OCI-LY3 (cell line): ENCODE measurements around the gene MSI2.

Experiments used
- H2AFZ ChIP-seq: fragments of 200-600, 300-600 bp; shearing (Covaris generic); 2 replicates; pipeline ENCODE4 v1.6.0; 2014; ENCODE audit warnings: antibody characterized with exemption, low read depth, low read length
- H3K27ac ChIP-seq: fragments of 200-600, 300-600 bp; sonication (generic); 2 replicates; pipeline ENCODE4 v1.5.1; 2014; ENCODE audit warnings: mild to moderate bottlenecking, low read length, moderate library complexity, mixed read lengths
- H3K27me3 ChIP-seq: fragments of 200-600, 300-600 bp; sonication (generic); 2 replicates; pipeline ENCODE4 v1.6.1; 2014; ENCODE audit warnings: low read depth, low read length, mixed read lengths
- H3K36me3 ChIP-seq: fragments of 200-600, 300-600 bp; sonication (generic); replicated peaks from 2 replicates; pipeline ENCODE3; 2014; ENCODE audit warnings: low read depth, low read length, mixed read lengths
- H3K4me1 ChIP-seq: fragments of 300-600, 200-600 bp; sonication (generic); 2 replicates; pipeline ENCODE4 v1.6.1; 2014; ENCODE audit warnings: low read length, mixed read lengths
- H3K4me2 ChIP-seq: fragments of 200-600, 300-600 bp; sonication (generic); 2 replicates; pipeline ENCODE4 v1.6.1; 2014; ENCODE audit warnings: low read length, mixed read lengths
- H3K4me3 ChIP-seq: fragments of 300-600, 200-600 bp; sonication (generic); 2 replicates; pipeline ENCODE4 v1.5.1; 2014; ENCODE audit warnings: antibody characterized with exemption, mild to moderate bottlenecking, low read length, moderate library complexity
- H3K79me2 ChIP-seq: fragments of 300-600, 200-600 bp; shearing (Covaris generic); 2 replicates; pipeline ENCODE4 v1.6.1; 2014; ENCODE audit warnings: mild to moderate bottlenecking, low read length, mixed read lengths
- H3K9ac ChIP-seq: fragments of 300-600, 200-600 bp; shearing (Covaris generic); 2 replicates; pipeline ENCODE4 v1.6.0; 2014; ENCODE audit warnings: mild to moderate bottlenecking, low read length, moderate library complexity
- H3K9me3 ChIP-seq: fragments of 200-600, 300-600 bp; shearing (Covaris generic); 2 replicates; pipeline ENCODE4 v1.6.1; 2014; ENCODE audit warnings: low read length, mixed read lengths; ENCODE audit not compliant: insufficient read depth
- H4K20me1 ChIP-seq: fragments of 200-600, 300-600 bp; sonication (generic); 2 replicates; pipeline ENCODE4 v1.6.1; 2016; ENCODE audit warnings: low read length, mixed read lengths; ENCODE audit not compliant: insufficient read depth
- CTCF ChIP-seq: fragments of 200-600, 300-600 bp; sonication (generic); IDR thresholded peaks from 2 replicates; pipeline ENCODE4 v1.5.1; 2014; ENCODE audit warnings: antibody characterized with exemption, low read length, low read depth
- EZH2phosphoT487 ChIP-seq: fragments of 200-600 bp; shearing (Covaris generic); IDR thresholded peaks from 2 replicates; pipeline ENCODE4 v1.6.1; 2018; ENCODE audit warnings: antibody characterized with exemption, mixed run types, low read depth

MSI2 gene

GRCh38 chr17:57384219-57384618 lies 127.9 kb downstream of the MSI2 start:
- Histone ChIP-seq H3K4me2 (no peak overlapping the region), H3K27me3 (no peaks in the 10 kb centered on the region), H3K9ac (no peak overlapping the region), H3K79me2 (peaks cover 7% of the 10 kb centered on the region; the same call in 1 of the 2 replicates), H3K4me1 (no peaks in the 10 kb centered on the region), H4K20me1 (peaks cover 6% of the 10 kb centered on the region; the same call in 1 of the 2 replicates), H2AFZ (no peak overlapping the region), H3K9me3 (peaks cover 7% of the 10 kb centered on the region; the same call in 1 of the 2 replicates), H3K27ac (no peak overlapping the region), H3K36me3 (peaks cover 23% of the 10 kb centered on the region), H3K4me3 (no peak overlapping the region)
- TF ChIP-seq CTCF, result no peak
- no peak for TF ChIP-seq EZH2phosphoT487

- H3K4me1 ChIP-seq, result no peaks in the 10 kb centered on the region
- no peaks in the 10 kb centered on the region for H3K27me3 ChIP-seq
- H3K79me2 ChIP-seq, result peaks cover 7% of the 10 kb centered on the region; the same call in 1 of the 2 replicates
- H3K4me3 ChIP-seq, result no peak overlapping the region
- TF ChIP-seq CTCF, result no peak
- no peak for TF ChIP-seq EZH2phosphoT487
- H2AFZ ChIP-seq, result no peak overlapping the region
- H3K27ac ChIP-seq, result no peak overlapping the region
- peaks cover 17% of the 10 kb centered on the region; the same call in 1 of the 2 replicates for H4K20me1 ChIP-seq
- peaks cover 23% of the 10 kb centered on the region for H3K36me3 ChIP-seq
- peaks cover 7% of the 10 kb centered on the region; the same call in 1 of the 2 replicates for H3K9me3 ChIP-seq
- no peak overlapping the region for H3K9ac ChIP-seq
- no peak overlapping the region for H3K4me2 ChIP-seq
These were observed 129.7 kb downstream of the MSI2 start for GRCh38 chr17:57385975-57386374.

GRCh38 chr17:57387575-57387974 lies 131.3 kb downstream of the MSI2 start:
- Histone ChIP-seq H3K4me3 (no peak overlapping the region), H3K9me3 (peaks cover 7% of the 10 kb centered on the region; the same call in 1 of the 2 replicates), H4K20me1 (peaks cover 19% of the 10 kb centered on the region; the same call in 1 of the 2 replicates), H3K27me3 (no peaks in the 10 kb centered on the region), H3K4me2 (no peak overlapping the region), H3K9ac (no peak overlapping the region), H2AFZ (no peak overlapping the region), H3K27ac (no peak overlapping the region), H3K36me3 (peaks cover 25% of the 10 kb centered on the region), H3K79me2 (peaks cover 7% of the 10 kb centered on the region; the same call in 1 of the 2 replicates), H3K4me1 (no peaks in the 10 kb centered on the region)
- TF ChIP-seq EZH2phosphoT487 (no peak), CTCF (no peak)

- Histone ChIP-seq H3K4me2 (no peak overlapping the region), H2AFZ (no peak overlapping the region), H3K4me1 (no peaks in the 10 kb centered on the region), H4K20me1 (peaks cover 19% of the 10 kb centered on the region; the same call in 1 of the 2 replicates), H3K36me3 (peaks cover 30% of the 10 kb centered on the region), H3K9me3 (peaks cover 8% of the 10 kb centered on the region; the same call in 1 of the 2 replicates), H3K27me3 (no peaks in the 10 kb centered on the region), H3K27ac (no peak overlapping the region), H3K79me2 (peaks cover 7% of the 10 kb centered on the region; the same call in 1 of the 2 replicates), H3K9ac (no peak overlapping the region), H3K4me3 (no peak overlapping the region)
- no peak for TF ChIP-seq CTCF
- TF ChIP-seq EZH2phosphoT487, result no peak
These were observed 131.9 kb downstream of the MSI2 start for GRCh38 chr17:57388131-57388725.
